Gastrocnemius medialis (tissue), 4 donors: ENCODE measurements around the gene LIFR.

Experiments used
- CTCF ChIP-seq, 5 experiments: fragments of 450-650 bp in 3 of 5; fragments of 200-600 bp in 2 of 5; sonication (generic) in 2 of 5; IDR thresholded peaks in 4 of 5; conservative IDR thresholded peaks in 1 of 5; 1 replicate in 4 of 5; 2 replicates in 1 of 5; pipeline ENCODE4 v1.5.1; 2016 to 2019; ENCODE audit warnings: antibody characterized with exemption in 5 of 5, mild to moderate bottlenecking in 3 of 5, moderate library complexity in 3 of 5
- POLR2A ChIP-seq, 2 donors: fragments of 450-650 bp; IDR thresholded peaks; one replicate each; pipeline ENCODE4 v1.6.1; 2017; ENCODE audit warnings: antibody characterized with exemption in 2 of 2, mild to moderate bottlenecking in 2 of 2, moderate library complexity in 2 of 2

GRCh38 chr5:38433160-38433861 lies 123.1 kb downstream of the LIFR start:
- TF ChIP-seq CTCF (IDR thresholded peaks at IDR 0.05 in 4 of 5, conservative IDR thresholded peaks at IDR 0.05 in 1 of 5) (no peak), POLR2A (IDR thresholded peaks at IDR 0.05) (no peak)
